Esophagus muscularis mucosa (tissue), 4 donors: ENCODE results near the gene SIGLEC10.

Experiments used
- EP300 ChIP-seq: sonication (generic); formaldehyde crosslinking; IDR thresholded peaks from one replicate; pipeline ENCODE4 v1.6.1; 2017; ENCODE audit warnings: antibody characterized with exemption
- POLR2A ChIP-seq: fragments of 450-650 bp; IDR thresholded peaks from one replicate; pipeline ENCODE4 v1.6.1; 2017; ENCODE audit warnings: antibody characterized with exemption, moderate library complexity, mild to moderate bottlenecking, low read depth
- TF ChIP-seq, protein P1 (sequence below), 3 experiments: fragments of 200-600 bp in 2 of 3; fragments of 450-650 bp in 1 of 3; sonication (generic) in 2 of 3; IDR thresholded peaks; one replicate each; pipeline ENCODE4 v1.5.1; 2017 to 2019; ENCODE audit warnings: antibody characterized with exemption in 3 of 3, mild to moderate bottlenecking in 2 of 3, moderate library complexity in 1 of 3

DNA sequence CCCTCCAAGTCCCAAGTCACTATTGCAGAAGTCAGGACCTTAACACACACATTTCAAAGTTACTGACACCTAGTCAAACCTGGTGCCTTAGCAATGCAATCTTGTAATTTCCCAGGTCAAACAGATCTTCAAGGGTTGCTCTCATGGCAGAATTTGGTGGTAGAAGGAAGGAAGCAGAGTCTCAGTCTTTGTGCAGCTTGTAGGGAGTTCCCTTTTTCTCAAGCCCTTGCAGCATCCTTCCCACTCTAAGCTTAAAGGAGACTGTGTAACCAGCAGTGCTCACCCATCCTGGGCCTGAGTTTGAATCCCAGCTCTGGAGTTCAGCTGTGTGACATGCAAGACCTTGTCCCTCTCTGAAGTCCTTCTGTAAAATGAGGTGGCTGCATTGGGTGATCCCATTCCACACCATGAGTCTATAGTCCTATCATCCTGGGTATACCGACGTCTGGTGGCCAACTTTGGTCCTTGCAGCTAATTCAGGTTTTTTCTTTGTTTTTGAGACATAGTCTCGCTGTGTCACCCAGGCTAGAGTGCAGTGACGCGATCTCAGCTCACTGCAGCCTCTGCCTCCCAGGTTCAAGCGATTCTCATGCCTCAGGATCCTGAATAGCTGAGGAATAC, 9.8 kb downstream of the SIGLEC10 start:
- TF ChIP-seq EP300 (no peak), POLR2A (no peak)
- TF ChIP-seq, protein P1, sequence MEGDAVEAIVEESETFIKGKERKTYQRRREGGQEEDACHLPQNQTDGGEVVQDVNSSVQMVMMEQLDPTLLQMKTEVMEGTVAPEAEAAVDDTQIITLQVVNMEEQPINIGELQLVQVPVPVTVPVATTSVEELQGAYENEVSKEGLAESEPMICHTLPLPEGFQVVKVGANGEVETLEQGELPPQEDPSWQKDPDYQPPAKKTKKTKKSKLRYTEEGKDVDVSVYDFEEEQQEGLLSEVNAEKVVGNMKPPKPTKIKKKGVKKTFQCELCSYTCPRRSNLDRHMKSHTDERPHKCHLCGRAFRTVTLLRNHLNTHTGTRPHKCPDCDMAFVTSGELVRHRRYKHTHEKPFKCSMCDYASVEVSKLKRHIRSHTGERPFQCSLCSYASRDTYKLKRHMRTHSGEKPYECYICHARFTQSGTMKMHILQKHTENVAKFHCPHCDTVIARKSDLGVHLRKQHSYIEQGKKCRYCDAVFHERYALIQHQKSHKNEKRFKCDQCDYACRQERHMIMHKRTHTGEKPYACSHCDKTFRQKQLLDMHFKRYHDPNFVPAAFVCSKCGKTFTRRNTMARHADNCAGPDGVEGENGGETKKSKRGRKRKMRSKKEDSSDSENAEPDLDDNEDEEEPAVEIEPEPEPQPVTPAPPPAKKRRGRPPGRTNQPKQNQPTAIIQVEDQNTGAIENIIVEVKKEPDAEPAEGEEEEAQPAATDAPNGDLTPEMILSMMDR (IDR thresholded peaks at IDR 0.05): peak; percentile 42 to 57 (median 51)
